HG03442 (cell line): ENCODE data around the gene ATP1B2.
"Not testable (repeated sequence)": the region's sequence is repeated elsewhere in the genome, so short reads cannot be mapped to it uniquely, and the experiment has no call there.

ENCODE experiments used
- ATAC-seq: cut with Tn5 transposase; IDR thresholded peaks from one replicate; pipeline ENCODE4 v1.9.1; 2021; ENCODE audit warnings: mild to moderate bottlenecking, moderate library complexity; ENCODE audit not compliant: unreplicated experiment

The ATP1B2 gene

GRCh38 chr17:7633093-7633492 lies 17.6 kb upstream of the ATP1B2 start:
- no peak for ATAC-seq

GRCh38 chr17:7634384-7634783 lies 16.3 kb upstream of the ATP1B2 start:
- ATAC-seq = no peak

GRCh38 chr17:7636163-7636562 lies 14.6 kb upstream of the ATP1B2 start:
- ATAC-seq = no peak

GRCh38 chr17:7640783-7641182 lies 9.9 kb upstream of the ATP1B2 start:
- ATAC-seq = no peak

GRCh38 chr17:7641635-7642034 lies 9.1 kb upstream of the ATP1B2 start:
- not testable (repeated sequence) for ATAC-seq

- no peak for ATAC-seq
These were observed 6.0 kb upstream of the ATP1B2 start for GRCh38 chr17:7644775-7645174.

- ATAC-seq = no peak
These were observed 4.3 kb upstream of the ATP1B2 start for GRCh38 chr17:7646457-7646856.

- no peak for ATAC-seq
These were observed 3.7 kb upstream of the ATP1B2 start for GRCh38 chr17:7647018-7647417.

GRCh38 chr17:7651097-7651664 lies 455 bp downstream of the ATP1B2 start:
- no peak for ATAC-seq

- ATAC-seq = no peak
These were observed 1.1 kb downstream of the ATP1B2 start for GRCh38 chr17:7651665-7652387.

- no peak for ATAC-seq
These were observed 1.9 kb downstream of the ATP1B2 start for GRCh38 chr17:7652388-7653356.

- no peak for ATAC-seq
These were observed 4.3 kb downstream of the ATP1B2 start for GRCh38 chr17:7654832-7655540.

- ATAC-seq = no peak
These were observed 4.8 kb downstream of the ATP1B2 start for GRCh38 chr17:7655541-7655840.

GRCh38 chr17:7656958-7657609 lies 6.4 kb downstream of the ATP1B2 start:
- ATAC-seq = no peak

GRCh38 chr17:7667656-7668406 lies 17.1 kb downstream of the ATP1B2 start:
- ATAC-seq = no peak

- no peak for ATAC-seq
These were observed 17.8 kb downstream of the ATP1B2 start for GRCh38 chr17:7668482-7668881.

GRCh38 chr17:7673239-7673638 lies 22.5 kb downstream of the ATP1B2 start:
- ATAC-seq = no peak

GRCh38 chr17:7674934-7675333 lies 24.2 kb downstream of the ATP1B2 start:
- ATAC-seq = no peak

GRCh38 chr17:7676533-7676932 lies 25.8 kb downstream of the ATP1B2 start:
- no peak for ATAC-seq
